Activated T-cell treated with anti-CD3 and anti-CD28 coated beads for 4 hours (primary cell): ENCODE results near the gene AIF1L.
"Not testable (repeated sequence)": the region's sequence is repeated elsewhere in the genome, so short reads cannot be mapped to it uniquely, and the experiment has no call there.

ENCODE experiments used
- DNase-seq: peaks from one replicate; pipeline ENCODE4 v3.0.0-alpha.2; 2020

The AIF1L gene

DNA sequence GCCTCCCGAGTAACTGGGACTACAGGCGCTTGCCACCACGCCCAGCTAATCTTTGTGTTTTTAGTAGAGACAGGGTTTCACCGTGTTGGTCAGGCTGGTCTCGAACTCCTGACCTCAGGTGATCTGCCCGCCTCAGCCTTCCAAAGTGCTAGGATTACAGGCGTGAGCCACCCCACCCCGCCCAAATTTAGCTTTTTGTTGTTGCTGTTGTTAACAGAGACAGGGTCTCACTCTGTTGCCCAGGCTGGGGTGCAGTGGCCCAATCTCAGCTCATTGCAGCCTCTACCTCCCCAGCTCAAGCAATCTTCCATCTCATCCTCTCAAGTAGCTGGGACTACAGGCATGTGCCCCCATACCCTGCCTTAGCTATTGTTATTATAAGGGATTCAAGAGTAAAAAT, 3.5 kb downstream of the AIF1L start:
- not testable (repeated sequence) for DNase-seq

DNA sequence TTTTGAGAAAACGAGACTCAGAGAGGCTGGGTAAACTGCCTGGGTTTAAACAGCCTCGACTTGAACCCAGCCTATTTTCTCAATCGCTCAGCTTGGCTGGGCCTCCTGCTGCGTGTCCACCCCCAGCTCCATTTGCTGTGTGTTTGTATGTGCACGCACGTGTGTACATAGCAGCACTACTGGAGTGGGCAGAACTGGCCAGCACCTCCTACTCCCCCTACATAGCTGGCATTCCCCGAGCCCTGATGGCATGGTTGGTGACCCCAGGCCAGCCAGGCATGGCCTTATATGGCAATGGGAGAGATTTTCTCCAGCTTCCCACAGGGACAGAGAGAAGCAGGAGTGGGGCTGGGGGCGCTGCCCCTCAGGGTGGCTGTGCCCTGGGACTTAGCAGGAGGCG, 4.1 kb downstream of the AIF1L start:
- DNase-seq = no peak

- DNase-seq = no peak
Measured at GRCh38 chr9:131101207-131101964, 5.1 kb downstream of the AIF1L start.

DNA sequence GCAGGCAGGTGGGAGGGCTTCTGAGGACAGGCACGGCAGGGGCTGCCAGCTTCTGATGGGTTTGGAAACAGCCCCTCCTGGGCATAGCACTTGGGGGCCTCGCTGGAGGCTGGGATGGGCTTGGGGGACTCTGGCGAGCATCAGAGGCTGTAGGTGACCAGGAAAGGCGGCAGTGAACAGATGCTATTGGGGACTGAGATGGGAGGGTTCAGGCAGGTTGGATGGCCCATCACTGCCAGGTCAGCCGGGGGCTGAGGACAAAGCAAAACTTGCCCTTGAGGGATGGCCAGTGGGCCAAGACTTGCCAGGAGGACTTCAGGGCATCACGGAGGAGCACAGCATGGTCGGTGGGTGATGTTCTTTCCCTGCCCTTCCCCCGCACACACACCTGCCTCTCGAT, 6.7 kb downstream of the AIF1L start:
- DNase-seq = no peak

DNA sequence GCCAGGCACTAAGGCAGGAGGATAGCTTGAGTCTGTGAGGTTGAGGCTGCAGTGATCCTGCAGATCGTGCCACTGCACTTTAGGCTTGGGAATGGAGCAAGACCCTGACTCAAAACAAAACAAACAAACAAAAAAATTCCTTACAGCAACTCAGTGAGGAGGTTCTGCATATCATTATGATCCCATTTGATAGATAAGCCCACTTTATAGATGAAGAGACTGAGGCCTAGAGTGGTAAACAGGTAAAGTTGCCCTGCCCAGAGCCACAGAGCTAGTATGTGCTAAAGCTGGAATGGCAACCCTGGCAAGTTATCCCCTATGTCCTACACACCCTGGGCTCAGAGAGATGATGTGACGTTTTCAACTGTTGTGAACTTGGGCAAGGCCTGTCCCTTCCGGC, 7.2 kb downstream of the AIF1L start:
- no peak for DNase-seq

DNA sequence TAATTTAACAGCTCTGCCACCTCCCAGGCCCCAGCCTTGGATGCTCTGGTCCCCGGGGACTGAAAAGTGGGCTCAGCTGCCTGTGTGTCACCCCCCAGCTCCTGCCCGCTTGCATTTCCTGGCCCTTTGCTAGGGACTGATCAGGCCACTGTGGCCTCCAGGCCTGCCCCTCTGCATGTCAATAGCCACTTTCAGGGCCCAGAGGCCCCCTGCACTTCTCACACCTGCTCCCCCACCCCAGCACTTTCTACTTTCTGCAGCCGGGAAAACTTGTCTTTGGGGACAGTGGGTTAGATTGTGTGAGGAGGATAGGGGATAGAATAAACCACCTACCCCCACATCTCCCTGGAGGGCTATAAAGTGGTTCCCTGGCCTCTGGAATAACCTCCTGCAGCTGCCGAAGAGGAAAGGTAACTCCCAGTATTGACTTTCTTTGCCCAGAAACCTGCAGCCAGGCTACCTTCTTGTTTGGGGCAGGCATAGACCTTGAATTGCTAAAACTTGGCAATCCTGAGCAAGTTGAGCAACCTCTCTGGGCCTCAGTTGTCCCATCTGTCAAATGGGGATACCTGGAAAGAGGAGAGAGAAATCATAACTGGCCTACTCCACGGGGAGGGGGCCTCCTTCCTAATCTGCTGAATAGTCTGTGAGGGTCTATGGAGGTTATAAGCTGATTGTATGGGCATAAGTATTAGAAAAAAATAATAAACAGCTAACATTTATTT, 7.8 kb downstream of the AIF1L start:
- DNase-seq = no peak

GRCh38 chr9:131105952-131106351, 9.6 kb downstream of the AIF1L start:
- DNase-seq = no peak

DNA sequence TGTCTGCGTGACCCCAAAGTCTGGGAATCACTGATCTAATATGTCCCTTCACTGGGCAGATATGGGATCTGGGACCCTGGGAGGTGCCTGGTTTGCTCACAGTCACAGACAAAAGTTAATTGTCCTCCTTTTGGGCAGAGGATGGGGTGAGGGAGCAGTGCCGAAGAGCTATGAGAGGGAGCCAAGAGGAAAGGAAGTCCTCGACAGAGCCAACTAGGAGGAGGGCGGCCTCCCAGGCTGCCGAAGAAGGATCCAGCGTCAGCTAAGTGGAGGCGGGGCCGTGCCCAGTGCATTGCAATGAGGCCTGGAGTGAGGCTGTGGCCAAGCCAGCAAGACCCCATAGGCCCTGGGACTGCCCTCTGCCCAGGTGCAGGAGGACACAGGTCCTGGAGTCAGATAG, 11.4 kb downstream of the AIF1L start:
- DNase-seq = no peak

DNA sequence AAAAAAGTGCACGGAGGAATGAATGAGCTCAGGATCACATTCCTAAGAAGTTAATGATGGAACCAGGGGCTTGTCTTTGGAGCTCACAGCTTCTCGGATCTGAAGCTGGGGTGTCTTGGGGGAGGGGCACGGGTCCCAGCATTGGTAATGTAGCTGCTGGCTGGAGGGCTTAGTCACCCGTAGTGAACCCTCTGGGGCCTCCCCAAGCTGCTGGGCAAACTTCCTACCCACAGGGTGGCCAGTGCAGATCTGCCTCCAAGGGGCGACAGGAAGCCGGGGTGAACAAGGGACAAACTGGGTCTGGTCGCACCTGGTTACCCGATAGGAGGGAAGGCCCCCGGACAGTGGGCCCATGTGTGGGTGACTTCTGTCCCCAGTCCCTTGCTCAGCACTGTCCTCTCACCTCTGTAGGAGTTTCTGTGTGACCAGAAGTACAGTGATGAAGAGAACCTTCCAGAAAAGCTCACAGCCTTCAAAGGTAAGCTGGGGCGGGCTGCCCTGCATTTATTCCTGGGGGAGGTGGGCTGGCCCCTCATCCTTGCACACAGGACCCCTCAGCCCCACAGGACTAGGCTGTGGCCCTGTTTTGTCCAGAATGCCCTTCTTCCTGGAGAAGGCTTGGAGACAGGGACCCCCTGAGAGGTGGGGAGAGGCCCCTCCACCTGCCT, 15.0 kb downstream of the AIF1L start:
- DNase-seq = no peak

DNA sequence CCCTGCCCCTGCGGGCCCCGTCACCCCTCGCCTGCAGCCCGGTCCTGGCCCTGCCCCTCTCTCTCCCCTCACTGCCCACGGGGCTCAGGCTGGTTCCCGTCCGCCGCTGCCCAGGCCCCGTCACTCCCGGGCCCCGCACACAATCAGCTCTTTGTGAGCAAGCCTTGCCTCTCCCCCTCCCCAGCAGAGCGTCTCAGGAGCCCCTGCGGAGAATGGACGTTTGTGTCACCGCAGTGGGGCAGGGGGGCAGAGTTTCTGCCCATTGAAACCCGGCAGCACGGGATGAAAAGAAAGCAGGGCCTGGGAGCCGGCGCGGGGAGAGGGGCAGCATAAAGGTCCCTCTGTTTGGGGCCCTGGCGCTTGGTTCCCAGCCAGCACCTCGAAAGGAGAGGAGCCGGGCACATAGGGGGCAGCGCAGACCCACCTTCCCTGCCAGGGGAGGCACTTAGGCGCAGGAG, 15.6 kb downstream of the AIF1L start:
- DNase-seq = no peak

- no peak for DNase-seq
Measured at GRCh38 chr9:131112374-131113154, 16.2 kb downstream of the AIF1L start.

- DNase-seq = no peak
Measured at GRCh38 chr9:131113655-131114054, 17.3 kb downstream of the AIF1L start.

DNA sequence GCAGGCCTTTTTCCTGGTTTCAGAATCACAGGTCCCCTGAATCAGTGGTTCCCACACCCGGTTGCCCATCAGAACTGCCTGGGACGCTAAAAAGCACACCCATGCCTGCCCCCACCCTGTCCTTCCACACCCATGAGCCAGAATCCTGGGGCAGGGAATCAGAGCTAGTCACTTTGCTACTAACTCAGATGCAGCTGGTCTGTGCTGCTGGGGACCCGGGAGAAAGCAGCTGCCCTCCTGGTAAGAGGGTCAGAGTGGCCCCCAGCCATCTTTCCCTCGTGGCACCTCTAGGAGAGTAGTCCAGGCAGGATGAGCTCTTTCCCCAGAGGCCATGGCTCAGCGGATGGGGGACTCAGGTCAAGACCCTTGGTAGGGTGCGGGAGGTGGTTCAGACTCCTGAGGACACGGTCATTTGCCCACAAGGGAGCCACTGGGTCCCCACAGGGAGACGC, 17.8 kb downstream of the AIF1L start:
- no peak for DNase-seq

DNA sequence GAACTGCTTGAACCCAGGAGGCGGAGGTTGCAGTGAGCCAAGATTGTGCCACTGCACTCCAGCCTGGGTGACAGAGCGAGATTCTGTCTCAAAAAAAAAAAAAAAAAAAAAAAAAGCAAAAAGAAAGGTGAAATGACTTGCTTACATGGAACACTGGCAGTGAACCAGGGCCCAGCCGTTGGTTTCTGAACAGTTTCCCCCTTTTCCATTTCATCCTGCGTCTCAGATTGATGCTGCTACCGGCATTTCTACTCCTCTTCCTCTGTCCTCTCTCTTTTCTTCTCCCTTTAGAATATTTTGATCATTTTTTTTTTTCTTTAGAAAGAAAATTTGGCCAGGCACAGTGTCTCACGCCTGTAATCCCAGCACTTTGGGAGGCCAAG, 19.0 kb downstream of the AIF1L start:
- not testable (repeated sequence) for DNase-seq

DNA sequence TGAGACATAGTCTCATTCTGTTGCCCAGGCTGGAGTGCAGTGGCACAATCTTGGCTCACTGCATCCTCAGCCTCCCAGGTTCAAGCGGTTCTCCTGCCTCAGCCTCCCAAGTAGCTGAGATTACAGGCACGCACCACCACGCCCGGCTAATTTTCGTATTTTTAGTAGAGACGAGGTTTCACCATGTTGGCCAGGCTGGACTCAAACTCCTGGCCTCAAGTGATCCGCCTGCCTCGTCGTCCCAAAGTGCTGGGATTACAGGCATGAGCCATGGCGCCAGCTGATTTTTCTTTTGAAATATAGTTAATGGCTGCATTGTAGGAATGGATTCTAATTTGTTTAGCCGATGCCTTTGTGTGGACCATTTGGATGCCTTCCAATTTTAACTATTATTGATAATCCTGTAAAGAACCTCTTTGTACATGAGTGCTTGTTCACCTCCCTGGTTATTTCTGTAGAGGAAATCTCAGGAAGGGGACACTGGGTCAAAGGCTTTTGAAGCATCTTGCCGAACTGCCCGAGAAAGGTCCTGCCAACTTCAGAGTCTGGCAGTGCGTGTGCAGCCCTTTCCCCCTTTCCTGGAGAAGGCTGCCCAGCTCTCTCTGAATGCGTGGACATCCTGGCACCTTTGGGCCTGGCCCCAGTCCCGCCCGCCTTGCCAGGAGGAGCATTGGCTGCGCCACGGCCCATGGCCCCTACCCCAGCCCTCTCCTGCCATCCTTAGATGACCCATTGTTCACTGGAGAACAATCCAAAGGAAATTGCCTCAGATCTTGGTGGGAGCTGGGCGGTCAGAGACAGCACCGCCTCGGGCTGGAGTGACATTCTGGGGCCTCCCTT, 20.2 kb downstream of the AIF1L start:
- DNase-seq = no peak

DNA sequence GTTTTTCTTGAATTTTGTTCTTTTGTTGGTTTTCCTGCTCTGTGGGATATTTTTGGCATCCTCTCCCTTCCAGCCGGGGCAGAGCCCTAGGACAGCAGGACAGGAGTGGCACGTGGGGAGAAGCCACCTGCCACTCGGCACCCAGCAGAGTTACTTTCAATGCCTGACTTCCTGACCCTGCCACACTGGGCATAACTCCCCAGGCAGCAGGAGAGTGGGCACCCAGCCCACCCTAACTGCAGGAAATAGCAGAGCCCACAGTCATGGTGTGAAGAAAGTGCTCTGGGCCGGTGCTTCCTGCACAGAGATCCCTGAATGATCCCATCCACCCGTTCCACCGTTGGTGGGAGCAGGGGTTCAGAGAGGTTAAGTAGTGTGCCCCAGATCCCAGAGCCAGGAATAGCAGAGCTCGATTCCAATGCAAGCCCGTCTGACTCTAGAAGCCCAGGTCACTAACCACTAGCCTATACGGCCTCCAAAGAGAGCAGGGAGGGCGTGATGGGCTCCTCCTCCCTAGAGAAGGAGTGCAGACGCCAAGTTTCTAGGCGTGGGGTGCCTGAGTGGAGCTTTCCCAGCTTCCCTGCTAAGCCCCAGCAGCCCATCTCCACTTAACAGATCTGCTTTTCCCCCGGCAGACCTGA, 20.9 kb downstream of the AIF1L start:
- DNase-seq = no peak

DNA sequence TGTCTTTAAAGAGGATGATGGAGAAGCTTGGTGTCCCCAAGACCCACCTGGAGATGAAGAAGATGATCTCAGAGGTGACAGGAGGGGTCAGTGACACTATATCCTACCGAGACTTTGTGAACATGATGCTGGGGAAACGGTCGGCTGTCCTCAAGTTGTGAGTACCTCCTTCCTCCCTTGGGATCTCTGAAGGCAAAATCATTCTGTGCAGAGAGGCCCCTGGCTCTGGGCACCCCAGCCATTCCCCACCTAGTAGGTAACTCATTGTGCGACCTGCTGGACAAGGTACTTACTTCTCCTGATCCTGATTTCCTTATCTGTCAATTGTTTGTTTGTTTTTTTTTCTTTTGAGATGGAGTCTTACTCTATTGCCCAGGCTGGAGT, 21.4 kb downstream of the AIF1L start:
- DNase-seq = no peak

GRCh38 chr9:131119600-131119999, 23.3 kb downstream of the AIF1L start:
- no peak for DNase-seq

DNA sequence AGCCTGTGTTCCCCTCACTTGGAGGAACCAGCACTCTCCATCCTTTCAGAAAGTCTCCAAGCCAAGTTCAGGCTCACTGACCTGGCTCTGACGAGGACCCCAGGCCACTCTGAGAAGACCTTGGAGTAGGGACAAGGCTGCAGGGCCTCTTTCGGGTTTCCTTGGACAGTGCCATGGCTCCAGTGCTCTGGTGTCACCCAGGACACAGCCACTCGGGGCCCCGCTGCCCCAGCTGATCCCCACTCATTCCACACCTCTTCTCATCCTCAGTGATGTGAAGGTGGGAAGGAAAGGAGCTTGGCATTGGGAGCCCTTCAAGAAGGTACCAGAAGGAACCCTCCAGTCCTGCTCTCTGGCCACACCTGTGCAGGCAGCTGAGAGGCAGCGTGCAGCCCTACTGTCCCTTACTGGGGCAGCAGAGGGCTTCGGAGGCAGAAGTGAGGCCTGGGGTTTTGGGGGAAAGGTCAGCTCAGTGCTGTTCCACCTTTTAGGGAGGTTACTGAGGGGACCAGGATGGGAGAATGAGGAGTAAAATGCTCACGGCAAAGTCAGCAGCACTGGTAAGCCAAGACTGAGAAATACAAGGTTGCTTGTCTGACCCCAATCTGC, 24.4 kb downstream of the AIF1L start:
- DNase-seq = no peak

- no peak for DNase-seq
Measured at GRCh38 chr9:131121346-131121745, 25.0 kb downstream of the AIF1L start.

GRCh38 chr9:131122158-131122557, 25.8 kb downstream of the AIF1L start:
- no peak for DNase-seq

GRCh38 chr9:131125038-131125287, 28.6 kb downstream of the AIF1L start:
- no peak for DNase-seq
